ENCODE data around the gene ROR2.

DNA sequence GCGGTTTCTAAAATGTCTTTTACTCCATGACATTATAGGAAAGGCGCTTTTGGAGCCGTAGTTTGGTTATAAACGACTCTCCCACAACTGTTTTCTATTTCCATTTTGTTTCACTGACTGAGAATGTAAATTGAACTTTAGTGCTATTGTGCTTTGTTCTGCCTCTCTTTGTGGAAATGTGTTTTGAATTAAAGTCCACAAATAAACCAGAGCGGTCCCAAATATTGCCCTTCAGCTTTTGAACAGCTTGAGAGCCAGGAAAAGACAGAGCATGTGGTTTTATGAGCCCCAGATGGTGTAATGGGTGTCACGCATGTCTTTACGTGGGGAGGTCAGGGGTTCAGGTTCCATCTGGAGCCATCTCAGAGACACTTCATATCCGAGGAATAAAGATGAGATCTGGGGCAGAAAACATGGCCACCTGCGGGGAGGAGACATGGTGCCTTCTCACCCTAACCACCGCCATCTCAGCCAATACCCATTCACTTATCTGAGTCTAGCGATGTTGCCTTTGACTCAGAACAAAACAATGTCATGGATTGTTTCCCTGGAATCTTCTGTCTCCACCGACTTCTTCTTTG, 42.5 kb upstream of the ROR2 start:
- TF ChIP-seq, protein P1, sequence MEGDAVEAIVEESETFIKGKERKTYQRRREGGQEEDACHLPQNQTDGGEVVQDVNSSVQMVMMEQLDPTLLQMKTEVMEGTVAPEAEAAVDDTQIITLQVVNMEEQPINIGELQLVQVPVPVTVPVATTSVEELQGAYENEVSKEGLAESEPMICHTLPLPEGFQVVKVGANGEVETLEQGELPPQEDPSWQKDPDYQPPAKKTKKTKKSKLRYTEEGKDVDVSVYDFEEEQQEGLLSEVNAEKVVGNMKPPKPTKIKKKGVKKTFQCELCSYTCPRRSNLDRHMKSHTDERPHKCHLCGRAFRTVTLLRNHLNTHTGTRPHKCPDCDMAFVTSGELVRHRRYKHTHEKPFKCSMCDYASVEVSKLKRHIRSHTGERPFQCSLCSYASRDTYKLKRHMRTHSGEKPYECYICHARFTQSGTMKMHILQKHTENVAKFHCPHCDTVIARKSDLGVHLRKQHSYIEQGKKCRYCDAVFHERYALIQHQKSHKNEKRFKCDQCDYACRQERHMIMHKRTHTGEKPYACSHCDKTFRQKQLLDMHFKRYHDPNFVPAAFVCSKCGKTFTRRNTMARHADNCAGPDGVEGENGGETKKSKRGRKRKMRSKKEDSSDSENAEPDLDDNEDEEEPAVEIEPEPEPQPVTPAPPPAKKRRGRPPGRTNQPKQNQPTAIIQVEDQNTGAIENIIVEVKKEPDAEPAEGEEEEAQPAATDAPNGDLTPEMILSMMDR (IDR thresholded peaks at IDR 0.05), result no peak
- TF ChIP-seq POLR2A (IDR thresholded peaks at IDR 0.05), result no peak

Data from thyroid gland (tissue), 4 donors.